NK-92 (cell line): Measurements from ENCODE around the gene SPIB.
"Not testable (repeated sequence)": the region's sequence is repeated elsewhere in the genome, so short reads cannot be mapped to it uniquely, and the experiment has no call there.

ENCODE experiments used
- DNase-seq: peaks from one replicate; lab custom pipeline; 2025; ENCODE audit not compliant: unreplicated experiment; lab: John Stamatoyannopoulos, UW

SPIB gene

DNA sequence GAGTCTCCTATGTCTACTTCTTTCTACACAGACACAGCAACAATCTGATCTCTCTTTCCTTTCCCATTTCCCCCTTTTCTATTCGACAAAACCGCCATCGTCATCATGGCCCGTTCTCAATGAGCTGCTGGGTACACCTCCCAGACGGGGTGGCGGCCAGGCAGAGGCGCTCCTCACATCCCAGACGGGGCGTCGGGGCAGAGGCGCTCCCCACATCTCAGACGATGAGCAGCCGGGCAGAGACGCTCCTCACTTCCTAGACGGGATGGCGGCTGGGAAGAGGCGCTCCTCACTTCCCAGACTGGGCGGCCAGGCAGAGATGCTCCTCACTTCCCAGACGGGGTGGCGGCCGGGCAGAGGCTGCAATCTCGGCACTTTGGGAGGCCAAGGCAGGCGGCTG, 27.8 kb upstream of the SPIB start:
- DNase-seq, result not testable (repeated sequence)

DNA sequence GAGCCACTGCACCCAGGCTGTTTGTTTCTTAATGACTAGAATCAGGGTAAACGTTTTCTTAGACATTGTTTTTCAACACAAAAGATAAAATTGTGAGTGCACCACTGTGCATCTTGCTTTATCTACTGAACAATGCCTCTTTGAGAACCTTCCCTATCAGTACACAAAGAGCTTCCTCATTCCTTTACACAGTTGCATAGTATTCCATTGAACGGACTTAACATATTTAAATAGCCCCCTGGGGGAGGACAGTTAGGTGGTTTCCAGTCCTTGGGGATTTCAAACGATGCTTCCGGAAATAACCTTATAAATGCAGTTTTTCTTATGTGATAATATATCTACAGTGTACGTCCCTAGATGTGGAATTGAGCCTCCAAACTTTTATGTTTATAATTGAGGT, 26.0 kb upstream of the SPIB start:
- DNase-seq, result no peak

DNA sequence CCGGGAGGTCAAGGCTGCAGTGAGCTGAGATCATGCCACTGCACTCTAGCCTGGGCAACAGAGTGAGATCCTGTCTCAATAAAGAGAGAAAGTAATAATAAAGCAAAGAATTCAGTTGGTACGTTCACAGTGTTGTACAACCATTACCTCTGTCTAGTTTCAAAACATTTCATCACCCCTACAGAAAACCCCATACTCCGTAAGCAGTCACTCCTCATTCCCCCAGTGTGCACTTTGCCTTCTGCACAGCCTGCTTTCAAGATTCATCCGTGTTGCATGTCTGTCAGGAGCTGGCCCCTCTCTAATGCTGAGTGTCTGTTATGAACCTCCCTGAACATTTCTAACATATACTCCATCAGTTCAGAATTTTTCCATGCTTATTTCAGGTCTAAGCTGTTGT, 25.1 kb upstream of the SPIB start:
- no peak for DNase-seq

DNA sequence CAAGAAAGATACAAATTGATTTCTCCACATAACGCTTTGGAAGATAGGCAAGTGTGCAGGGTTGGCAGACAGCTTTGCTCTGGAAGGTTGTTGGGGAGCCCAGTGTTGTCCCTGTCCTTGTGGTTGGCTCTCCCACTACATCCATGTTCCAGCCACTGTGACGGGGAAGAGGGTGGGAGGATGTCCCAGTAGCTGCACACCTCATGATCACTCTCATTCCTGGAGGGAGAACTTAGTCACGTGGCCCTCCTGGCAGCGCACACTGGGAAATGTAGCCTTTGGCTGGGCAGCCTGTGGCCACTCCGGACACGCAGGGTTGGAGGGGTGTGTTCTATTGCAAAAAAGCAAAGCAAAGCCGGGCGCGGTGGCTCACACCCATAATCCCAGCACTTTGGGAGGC, 24.7 kb upstream of the SPIB start:
- no peak for DNase-seq

DNA sequence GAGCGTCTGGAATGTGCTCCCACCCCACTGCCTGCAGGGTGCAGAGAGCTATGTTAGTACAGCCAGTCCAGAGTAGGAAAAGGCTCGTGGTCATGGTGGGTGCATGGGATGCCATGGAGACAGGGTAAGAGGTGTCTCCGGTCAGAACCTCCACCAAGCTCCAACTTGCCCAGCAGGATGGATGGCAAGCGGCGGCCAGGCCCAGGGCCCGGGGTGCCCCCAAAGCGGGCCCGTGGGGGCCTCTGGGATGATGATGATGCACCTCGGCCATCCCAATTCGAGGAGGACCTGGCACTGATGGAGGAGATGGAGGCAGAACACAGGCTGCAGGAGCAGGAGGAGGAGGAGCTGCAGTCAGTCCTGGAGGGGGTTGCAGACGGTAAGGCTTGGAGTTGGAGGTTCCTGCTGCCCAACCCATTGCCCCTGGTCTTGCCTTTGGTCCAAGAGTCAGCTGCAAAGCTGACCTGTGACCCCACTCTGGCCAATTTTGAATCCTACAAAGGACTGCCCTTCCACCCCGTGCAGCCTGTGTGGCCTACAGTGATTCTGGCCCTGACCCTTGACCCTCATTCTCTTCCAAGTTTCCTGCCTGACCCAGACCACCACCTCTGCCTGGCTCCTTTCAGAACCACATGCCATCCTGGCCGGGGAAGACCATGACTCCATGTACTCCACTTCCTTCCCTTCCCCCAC, 19.9 kb upstream of the SPIB start:
- DNase-seq, result no peak

DNA sequence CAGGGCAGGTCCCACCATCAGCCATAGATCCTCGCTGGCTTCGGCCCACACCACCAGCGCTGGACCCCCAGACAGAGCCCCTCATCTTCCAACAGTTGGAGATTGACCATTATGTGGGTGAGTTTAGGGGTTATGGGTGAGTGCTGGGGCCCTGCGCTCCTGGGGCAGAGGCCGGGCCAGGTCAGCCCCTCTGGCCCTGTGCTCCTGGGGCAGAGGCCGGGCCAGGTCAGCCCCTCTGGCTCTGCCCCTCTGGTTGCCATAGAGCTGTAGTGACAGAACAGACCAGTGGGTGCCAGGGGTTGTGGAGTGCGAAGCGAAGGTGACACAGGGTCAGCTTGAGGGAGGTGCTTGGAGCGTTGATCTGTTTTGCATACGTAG, 19.4 kb upstream of the SPIB start:
- no peak for DNase-seq

DNA sequence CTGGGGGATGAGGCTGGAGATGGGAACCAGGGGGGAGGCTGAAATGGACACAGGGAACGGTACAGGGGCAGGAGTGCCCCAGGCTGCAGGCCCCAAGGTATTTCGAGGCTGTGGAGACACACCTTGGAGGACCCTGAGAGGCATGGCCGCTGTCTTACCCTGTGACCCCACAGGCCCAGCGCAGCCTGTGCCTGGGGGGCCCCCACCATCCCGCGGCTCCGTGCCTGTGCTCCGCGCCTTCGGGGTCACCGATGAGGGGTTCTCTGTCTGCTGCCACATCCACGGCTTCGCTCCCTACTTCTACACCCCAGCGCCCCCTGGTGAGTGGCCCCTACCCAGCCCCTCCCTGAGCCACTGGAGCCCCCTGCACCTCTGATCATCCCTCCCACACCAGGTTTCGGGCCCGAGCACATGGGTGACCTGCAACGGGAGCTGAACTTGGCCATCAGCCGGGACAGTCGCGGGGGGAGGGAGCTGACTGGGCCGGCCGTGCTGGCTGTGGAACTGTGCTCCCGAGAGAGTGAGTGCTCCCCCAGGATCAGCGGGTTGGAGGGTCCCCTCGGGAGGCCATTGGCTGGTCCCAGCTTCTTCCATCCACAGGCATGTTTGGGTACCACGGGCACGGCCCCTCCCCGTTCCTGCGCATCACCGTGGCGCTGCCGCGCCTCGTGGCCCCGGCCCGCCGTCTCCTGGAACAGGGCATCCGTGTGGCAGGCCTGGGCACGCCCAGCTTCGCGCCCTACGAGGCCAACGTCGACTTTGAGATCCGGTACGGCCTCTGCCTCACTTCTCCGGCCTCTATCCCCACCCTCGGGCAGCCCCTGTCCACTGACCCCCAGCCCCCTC, 16.9 kb upstream of the SPIB start:
- no peak for DNase-seq

DNA sequence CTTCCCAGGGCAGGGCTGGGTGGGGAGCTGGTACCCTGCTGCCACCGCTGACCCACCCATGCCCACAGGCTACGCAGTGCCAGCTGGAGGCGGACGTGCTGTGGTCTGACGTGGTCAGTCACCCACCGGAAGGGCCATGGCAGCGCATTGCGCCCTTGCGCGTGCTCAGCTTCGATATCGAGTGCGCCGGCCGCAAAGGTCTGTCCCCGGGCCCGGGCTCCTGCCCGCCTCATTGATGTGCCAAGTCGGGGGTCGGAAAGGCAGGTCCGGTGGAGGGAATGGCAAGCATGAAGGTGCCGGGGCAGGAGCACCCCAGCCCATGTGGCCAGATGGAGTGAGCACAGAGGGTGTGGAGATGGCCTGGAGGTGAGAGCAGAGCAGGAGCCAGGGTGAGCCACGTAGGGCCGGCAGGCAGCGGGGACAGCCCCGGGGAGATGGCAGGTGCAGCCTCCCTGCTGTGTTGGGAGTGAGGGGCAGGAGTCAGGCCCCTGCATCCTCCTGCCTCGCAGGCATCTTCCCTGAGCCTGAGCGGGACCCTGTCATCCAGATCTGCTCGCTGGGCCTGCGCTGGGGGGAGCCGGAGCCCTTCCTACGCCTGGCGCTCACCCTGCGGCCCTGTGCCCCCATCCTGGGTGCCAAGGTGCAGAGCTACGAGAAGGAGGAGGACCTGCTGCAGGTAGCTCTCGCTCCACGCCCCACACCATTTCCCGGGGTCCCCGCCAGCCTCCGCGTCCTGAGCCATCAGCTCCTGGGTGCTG, 16.0 kb upstream of the SPIB start:
- DNase-seq, result no peak

DNA sequence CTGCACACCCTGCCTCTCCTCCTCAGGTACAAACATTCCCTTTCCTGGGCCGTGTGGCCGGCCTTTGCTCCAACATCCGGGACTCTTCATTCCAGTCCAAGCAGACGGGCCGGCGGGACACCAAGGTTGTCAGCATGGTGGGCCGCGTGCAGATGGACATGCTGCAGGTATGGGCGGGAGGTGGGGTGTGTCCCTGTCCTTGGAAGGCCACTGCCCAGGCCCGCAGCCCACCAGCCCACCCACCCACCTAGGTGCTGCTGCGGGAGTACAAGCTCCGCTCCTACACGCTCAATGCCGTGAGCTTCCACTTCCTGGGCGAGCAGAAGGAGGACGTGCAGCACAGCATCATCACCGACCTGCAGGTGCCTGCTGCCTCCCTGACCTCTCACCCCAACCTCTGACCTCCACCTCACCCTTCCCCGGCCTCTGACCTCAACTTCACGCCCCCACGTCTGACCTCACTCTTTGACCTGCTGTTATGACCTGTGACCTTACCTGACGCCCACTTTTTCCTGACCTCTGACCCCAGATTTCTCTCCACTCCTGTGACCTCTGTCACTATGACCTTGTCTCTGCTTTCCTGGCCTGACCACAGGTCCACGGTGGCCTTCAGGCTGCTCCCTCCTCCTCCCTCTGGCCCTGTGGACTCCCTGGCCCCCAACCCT, 12.4 kb upstream of the SPIB start:
- DNase-seq, result no peak

DNA sequence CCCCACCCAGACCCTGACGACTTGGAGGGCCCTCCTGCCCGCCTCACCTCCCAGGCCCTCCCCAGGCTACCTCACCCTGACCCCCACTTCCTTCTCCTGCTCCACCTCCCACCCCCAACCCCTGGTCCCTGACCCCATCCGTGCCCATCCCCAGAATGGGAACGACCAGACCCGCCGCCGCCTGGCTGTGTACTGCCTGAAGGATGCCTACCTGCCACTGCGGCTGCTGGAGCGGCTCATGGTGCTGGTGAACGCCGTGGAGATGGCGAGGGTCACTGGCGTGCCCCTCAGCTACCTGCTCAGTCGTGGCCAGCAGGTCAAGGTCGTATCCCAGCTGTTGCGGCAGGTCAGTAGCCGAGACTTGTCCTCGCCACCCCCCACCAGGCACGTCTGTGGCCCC, 11.9 kb upstream of the SPIB start:
- DNase-seq, result no peak

DNA sequence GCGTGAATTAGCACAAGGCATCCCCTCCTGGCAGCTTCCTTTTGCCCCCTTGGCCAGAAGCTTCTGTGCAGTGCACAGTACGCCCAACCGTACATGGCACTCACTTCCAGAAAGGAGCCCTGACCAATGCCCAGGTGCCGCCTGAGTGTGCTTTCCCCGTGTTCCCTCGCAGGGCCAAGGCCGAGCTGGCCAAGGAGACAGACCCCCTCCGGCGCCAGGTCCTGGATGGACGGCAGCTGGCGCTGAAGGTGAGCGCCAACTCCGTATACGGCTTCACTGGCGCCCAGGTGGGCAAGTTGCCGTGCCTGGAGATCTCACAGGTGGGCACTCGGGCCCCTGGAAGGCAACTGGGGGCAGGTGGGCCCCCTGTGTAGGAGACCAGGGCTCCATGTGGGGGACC, 9.4 kb upstream of the SPIB start:
- DNase-seq, result no peak

DNA sequence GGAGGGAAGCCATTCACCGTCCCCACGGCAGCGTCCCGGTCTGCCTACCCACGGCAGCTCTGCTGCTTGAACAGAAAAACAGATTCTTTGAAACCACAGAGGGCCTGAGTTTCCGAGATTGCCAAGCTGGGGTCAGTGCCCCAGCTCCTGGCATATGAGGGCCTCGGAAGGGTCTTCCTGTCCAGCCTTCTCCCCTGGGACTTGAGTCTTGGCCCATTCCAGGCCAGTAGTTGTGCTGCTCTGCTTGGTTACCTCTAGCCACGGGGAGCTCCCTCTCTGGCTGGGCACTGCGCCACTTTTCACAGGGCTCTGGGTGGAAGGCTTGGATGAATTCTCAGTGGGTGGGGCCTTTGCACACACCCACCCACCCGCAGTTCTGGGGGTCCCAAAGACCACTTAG, 8.6 kb upstream of the SPIB start:
- DNase-seq, result no peak

DNA sequence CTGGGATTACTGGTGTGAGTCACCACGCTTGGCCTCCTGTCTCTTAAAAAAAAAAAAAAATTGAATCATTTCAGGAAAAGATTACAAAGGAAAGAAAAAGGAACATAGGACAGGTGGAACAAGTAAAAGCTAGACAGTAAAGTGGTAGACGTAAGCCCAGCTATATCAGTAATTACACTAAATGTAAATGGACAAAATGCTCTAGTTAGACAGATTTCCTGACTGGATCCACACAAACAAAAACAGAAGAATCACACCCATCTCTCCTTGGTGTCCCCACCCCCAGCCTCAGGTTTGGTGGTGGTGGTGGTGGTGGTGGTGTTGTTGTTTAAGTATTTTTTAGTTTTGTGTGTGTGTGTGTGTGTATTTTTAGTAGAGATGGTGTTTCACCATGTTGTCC, 6.3 kb upstream of the SPIB start:
- DNase-seq, result no peak

DNA sequence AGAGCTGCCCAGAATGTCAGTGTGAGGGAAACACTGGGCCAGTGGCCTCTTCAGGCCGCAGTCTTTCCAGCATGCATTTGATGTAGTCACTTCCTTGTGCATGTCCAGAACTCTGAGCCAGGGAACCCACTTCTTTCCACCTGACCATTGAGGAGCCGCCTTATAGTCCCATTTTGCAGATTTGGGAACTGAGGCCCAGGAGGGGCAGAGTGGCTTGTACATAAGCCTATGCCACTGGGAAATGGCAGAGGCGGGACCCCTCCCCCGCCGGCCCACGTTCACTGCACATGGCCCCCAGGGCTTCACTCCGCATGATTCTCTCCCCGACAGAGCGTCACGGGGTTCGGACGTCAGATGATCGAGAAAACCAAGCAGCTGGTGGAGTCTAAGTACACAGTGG, 5.6 kb upstream of the SPIB start:
- DNase-seq, result no peak

DNA sequence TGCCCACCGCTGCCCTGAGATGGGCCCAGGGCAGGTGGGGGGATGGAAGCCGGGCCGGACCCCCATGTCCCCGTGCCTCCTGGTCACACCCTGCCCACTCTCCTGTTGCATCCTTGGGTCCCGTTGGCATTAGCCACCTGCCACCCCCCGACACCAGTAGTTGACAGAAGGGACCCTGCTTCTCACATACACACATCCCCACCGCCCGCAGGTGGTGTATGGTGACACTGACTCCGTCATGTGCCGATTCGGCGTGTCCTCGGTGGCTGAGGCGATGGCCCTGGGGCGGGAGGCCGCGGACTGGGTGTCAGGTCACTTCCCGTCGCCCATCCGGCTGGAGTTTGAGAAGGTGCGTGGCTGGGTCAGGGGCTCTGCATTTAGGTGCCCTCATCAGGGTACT, 5.2 kb upstream of the SPIB start:
- DNase-seq, result no peak

DNA sequence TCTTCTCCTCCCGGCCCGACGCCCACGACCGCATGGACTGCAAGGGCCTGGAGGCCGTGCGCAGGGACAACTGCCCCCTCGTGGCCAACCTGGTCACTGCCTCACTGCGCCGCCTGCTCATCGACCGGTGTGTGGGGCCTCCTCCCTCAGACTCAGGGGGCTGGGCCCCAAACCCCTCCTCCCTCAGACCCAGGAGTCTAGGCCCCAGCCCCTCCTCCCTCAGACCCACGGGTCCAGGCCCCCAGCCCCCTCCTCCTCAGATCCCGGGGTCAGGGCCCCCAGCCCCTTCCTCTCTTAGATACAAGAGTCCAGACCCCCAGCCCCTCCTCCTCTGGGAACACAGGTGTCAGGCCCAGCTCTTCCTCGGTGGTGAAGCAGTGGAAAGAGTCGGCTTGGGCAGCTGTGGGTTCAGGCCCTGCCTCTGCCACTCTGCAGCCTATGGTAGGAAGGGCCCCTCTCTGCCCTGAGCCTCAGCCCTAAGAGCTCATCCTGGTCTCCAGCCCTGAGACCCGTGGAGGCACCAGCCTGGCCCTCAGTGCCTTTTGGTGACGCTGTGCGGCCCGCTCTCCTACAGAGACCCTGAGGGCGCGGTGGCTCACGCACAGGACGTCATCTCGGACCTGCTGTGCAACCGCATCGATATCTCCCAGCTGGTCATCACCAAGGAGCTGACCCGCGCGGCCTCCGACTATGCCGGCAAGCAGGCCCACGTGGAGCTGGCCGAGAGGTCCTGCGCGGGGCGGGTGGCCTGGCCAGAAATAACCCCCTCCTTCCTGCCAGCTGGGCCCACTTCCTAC, 3.7 kb upstream of the SPIB start:
- DNase-seq, result no peak

DNA sequence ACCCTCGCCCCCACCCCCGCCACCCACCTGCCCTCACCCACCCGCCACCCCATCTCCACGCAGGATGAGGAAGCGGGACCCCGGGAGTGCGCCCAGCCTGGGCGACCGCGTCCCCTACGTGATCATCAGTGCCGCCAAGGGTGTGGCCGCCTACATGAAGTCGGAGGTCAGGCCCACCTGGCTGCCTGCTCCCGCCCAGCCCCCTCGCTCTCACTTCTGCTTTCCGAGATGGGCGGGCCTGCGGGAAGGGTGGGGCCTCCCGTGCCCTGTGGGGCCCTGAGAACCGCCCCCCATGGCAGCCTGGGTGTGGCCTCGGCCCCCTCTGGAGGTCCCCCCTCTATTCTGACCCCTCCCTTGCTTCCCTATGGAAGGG, 3.1 kb upstream of the SPIB start:
- DNase-seq, result no peak

DNA sequence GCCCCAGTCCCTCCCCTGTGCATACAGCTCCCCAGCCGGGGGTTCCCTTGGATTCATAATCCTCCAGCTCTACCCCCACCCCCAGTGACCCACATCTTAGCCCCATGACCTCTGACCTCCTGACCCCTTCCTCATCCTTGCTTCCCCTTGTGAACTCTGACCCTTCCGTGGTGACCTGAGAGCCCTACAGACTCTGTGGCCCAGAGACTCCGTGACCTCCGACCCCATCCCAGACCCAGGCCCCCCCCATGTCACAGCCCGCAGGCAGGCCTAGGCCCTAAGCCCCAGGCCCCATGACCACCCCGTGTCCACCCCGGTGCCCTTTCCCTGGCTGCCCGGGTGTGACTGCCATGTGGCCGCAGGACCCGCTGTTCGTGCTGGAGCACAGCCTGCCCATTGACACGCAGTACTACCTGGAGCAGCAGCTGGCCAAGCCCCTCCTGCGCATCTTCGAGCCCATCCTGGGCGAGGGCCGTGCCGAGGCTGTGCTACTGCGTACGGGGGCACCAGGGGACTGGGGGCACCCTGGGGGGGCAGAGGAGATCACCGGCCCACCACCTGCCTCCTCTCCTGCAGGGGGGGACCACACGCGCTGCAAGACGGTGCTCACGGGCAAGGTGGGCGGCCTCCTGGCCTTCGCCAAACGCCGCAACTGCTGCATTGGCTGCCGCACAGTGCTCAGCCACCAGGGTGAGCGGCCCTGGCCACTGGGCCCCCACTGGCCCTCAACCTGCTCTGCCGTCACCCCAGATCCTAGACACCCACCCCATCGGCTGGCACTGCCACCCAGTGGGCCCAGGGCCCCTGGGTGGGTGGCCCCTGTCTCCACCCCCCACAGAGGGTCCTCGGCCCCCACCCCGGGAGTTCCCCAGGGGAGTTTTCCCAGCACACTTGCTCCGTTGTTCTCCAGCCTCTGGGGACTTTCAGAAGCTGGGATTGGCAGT, 2.4 kb upstream of the SPIB start:
- no peak for DNase-seq
